Left lung (tissue), 10 donors: Measurements from ENCODE around the gene TCF3. TPM values are rescaled to one million over a fixed set of nuclear protein-coding genes. Genes with fewer than 3 reads are reported as not detected.
A peak's percentile ranks its signal among the peaks of the same experiment; 100 is the strongest.

Experiments
- ATAC-seq: fragments of 200-7000 bp; cut with Tn5 transposase; one replicate; pipeline ENCODE4 v1.9.1; 2020; ENCODE audit warnings: moderate library complexity
- DNase-seq, 4 donors: peaks; one replicate each; pipeline ENCODE4 v3.0.0-alpha.2; 2013 to 2020
- H3K27ac ChIP-seq, 2 donors: fragments of 200-600 bp; sonication (generic) in 1 of 2; one replicate each; pipeline versions ENCODE4 v1.5.0 to v1.8.0; 2020 to 2021
- H3K27me3 ChIP-seq, 2 donors: fragments of 200-600 bp; sonication (generic) in 1 of 2; one replicate each; pipeline versions ENCODE4 v1.5.0 to v1.8.0; 2020 to 2021
- H3K36me3 ChIP-seq, 2 donors: fragments of 200-600 bp; sonication (generic) in 1 of 2; one replicate each; pipeline versions ENCODE4 v1.5.0 to v1.8.0; 2020 to 2021
- H3K4me1 ChIP-seq, 2 donors: fragments of 200-600 bp; one replicate each; pipeline ENCODE4 v1.8.0; 2021
- H3K4me3 ChIP-seq, 2 donors: fragments of 200-600 bp; sonication (generic) in 1 of 2; one replicate each; pipeline versions ENCODE4 v1.5.0 to v1.8.0; 2020 to 2021; ENCODE audit warnings: mild to moderate bottlenecking in 1 of 2
- H3K9me3 ChIP-seq, 2 donors: fragments of 200-600 bp; sonication (generic) in 1 of 2; one replicate each; pipeline versions ENCODE4 v1.5.0 to v1.8.0; 2020 to 2021
- intact Hi-C, 2 donors: fragments of 100-400 bp; cut with DNase I; formaldehyde crosslinking; loops; one replicate each; pipeline versions ENCODE4 v1.11.2 to v1.14.2; 2022
- polyA plus RNA-seq, 6 donors: library from polyadenylated mRNA; unstranded; fragments of 120-200 nt; gene quantifications; one replicate each; pipeline ENCODE4 v1.2.1, GENCODE V29; 2013; ENCODE audit not compliant: insufficient read length in 6 of 6
- total RNA-seq, 2 donors: library from RNA; stranded (reverse); fragmentation: NEBNext Ultra II Directional; extraction: Animal tissue kit (Norgen Biotek cat#: 25700); gene quantifications; one replicate each; pipeline ENCODE4 v1.2.1, GENCODE V29; 2021
- TF ChIP-seq, protein P1 (sequence below), 2 donors: fragments of 200-600 bp; sonication (generic) in 1 of 2; IDR thresholded peaks; one replicate each; pipeline versions ENCODE4 v1.5.0 to v1.8.0; 2021; ENCODE audit warnings: antibody characterized with exemption in 2 of 2
- donor health status: DM: no; HTN: yes; CAD: no.
- donor health status: DM: no; HTN: no; CAD: no.

The TCF3 gene
- total and polyA plus RNA-seq, 8 donors, result 57.9 to 149 (median 124) TPM

DNA sequence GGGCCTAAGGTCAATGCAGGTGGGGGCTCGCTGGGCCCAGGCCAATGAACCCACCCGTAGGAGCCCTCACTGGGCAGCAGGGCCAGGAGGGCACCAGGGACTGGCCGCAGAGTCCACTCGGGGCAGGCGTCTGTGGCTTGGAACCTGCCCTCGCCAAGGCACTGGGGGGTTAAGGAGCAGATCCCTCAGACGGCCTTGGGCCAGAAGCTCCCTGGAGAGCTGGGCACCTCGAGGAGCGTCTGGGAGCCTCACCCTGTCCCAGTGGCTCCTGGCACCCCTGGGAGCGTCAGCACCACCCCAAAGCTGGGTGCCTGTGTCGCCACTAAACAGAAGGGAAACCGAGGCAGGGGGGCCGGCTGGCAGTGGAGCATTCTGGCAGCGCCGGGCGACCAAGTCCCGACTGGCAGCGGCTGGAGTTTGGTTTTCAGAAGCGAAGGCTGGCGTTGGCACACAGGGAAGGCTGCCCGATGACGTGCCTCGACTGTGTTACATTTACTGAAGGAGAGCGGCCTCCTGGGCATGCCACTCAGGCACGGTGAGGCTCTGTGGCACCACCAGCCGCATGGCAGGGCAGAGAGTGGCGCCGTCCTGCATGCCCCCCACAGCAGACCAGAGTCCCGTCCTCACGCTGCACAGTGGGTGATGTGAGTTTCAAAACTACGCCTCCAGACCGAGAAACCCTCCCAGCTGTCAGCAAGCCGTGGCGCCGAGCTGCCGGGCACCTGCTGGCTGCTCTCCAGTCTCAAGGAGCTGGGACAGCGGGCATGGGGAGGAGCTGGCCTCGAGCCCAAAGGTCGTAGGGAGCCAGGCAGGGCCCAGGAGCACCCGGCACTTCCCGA is 75.1 kb downstream of the TCF3 start:
- Histone ChIP-seq H3K4me3 (no peak overlapping the region), H3K27me3 (no peaks in the 10 kb centered on the region), H3K9me3 (no peaks in the 10 kb centered on the region), H3K36me3 (peaks cover 0 to 59% of the 10 kb centered on the region in 2 donors), H3K27ac (no peak overlapping the region), H3K4me1 (no peaks in the 10 kb centered on the region)
- intact Hi-C loops, result no loop called here
- DNase-seq (no peak), ATAC-seq (peak; percentile 9)
- TF ChIP-seq, protein P1, sequence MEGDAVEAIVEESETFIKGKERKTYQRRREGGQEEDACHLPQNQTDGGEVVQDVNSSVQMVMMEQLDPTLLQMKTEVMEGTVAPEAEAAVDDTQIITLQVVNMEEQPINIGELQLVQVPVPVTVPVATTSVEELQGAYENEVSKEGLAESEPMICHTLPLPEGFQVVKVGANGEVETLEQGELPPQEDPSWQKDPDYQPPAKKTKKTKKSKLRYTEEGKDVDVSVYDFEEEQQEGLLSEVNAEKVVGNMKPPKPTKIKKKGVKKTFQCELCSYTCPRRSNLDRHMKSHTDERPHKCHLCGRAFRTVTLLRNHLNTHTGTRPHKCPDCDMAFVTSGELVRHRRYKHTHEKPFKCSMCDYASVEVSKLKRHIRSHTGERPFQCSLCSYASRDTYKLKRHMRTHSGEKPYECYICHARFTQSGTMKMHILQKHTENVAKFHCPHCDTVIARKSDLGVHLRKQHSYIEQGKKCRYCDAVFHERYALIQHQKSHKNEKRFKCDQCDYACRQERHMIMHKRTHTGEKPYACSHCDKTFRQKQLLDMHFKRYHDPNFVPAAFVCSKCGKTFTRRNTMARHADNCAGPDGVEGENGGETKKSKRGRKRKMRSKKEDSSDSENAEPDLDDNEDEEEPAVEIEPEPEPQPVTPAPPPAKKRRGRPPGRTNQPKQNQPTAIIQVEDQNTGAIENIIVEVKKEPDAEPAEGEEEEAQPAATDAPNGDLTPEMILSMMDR (IDR thresholded peaks at IDR 0.05), result no peak

DNA sequence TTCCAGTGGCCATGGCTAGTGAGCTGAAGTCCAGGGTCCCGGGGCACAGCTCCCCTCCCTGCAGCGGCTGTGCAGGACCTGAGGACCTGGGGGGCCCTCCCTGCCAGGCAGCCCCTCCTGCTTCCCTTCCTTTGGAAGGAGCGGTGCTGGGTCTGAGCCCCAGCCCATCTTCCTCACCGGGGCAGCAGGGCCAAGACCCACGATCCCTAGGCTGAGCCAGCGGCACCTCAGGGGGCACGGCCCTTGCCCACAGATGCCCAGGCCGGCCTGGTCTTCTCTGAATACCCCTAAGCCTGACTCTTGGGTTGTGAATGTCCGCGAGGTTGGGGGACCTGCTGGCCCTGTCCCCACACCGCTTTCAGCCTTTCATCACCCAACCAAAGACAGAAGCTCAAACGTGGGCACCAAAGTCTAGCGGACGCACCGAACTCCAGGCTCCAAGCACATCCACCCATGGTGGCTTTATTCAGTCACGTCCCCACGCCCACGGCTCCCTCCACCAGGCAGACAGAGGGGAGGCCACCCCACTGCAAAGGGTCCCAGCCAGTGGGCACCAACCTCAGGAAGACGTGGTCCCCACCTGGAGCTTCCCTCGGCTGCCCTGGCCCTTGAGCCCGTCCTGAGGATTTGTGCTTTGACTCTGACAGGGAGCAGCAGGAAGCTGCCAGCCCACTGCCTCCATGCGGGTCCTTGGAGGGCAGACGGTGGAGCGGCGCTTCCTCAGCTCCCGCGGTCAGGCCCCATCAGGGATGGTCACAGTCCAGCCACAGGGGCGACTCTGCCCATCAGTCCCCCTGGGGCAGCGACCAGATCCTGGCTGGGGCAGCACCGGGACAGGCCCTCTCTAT is 75.9 kb downstream of the TCF3 start:
- no peaks in the 10 kb centered on the region for H3K27me3 ChIP-seq
- H3K4me1 ChIP-seq, result no peaks in the 10 kb centered on the region
- H3K36me3 ChIP-seq, result peaks cover 0 to 51% of the 10 kb centered on the region in 2 donors
- no peak overlapping the region for H3K27ac ChIP-seq
- ATAC-seq, result no peak
- no peak overlapping the region for H3K4me3 ChIP-seq
- TF ChIP-seq, protein P1 (IDR thresholded peaks at IDR 0.05), result no peak
- no peaks in the 10 kb centered on the region for H3K9me3 ChIP-seq
- no peak for DNase-seq
- intact Hi-C loops, result no loop called here

DNA sequence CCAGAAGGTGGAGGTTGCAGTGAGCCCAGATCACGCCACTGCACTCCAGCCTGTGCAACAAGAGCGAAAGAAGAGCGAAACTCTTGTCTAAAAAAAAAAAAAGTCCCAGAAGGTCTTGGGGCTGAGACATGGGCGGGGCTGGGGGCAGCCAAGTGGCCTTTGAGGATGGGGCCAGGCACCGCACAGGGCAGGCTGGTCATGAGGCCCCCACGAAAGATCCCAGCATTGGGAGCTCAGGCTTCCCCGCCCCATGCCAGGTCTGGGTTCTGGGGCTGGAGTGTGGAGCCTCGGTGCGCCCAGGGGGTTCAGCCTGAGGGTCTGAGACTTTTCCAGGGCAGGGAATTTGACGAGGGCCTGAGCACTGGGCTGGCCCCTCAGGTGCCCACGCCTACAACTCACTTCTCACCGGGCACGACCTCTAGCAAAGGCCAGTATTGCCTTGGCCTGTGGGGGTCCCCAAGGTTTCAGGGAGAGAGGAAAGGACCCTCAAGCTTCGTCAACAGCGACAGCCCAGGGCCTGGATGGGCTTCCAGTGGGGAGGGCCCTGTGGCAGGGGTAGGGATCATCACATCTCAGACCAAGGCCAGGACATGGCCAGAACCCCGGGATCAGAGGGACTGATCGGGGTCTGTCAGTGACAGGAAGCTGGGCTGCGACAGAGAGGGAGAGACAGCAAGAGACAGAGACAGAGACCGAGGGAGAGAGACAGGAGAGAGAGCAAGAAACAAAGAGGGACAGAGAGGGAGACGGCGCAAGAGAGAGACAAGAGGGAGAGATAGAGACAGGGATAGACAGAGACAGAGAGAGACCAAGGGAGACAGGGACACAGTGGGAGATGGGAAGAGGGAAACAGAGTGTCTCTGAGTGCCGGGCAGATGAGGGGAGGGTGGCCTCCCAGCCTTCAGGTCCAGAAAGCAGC is 76.8 kb downstream of the TCF3 start:
- ATAC-seq (no peak), DNase-seq (no peak)
- Histone ChIP-seq H3K4me1 (no peaks in the 10 kb centered on the region), H3K9me3 (no peaks in the 10 kb centered on the region), H3K27ac (no peak overlapping the region), H3K4me3 (no peak overlapping the region), H3K27me3 (no peaks in the 10 kb centered on the region), H3K36me3 (peaks cover 0 to 42% of the 10 kb centered on the region in 2 donors)
- TF ChIP-seq, protein P1 (IDR thresholded peaks at IDR 0.05), result no peak
- intact Hi-C loops, result no loop called here

DNA sequence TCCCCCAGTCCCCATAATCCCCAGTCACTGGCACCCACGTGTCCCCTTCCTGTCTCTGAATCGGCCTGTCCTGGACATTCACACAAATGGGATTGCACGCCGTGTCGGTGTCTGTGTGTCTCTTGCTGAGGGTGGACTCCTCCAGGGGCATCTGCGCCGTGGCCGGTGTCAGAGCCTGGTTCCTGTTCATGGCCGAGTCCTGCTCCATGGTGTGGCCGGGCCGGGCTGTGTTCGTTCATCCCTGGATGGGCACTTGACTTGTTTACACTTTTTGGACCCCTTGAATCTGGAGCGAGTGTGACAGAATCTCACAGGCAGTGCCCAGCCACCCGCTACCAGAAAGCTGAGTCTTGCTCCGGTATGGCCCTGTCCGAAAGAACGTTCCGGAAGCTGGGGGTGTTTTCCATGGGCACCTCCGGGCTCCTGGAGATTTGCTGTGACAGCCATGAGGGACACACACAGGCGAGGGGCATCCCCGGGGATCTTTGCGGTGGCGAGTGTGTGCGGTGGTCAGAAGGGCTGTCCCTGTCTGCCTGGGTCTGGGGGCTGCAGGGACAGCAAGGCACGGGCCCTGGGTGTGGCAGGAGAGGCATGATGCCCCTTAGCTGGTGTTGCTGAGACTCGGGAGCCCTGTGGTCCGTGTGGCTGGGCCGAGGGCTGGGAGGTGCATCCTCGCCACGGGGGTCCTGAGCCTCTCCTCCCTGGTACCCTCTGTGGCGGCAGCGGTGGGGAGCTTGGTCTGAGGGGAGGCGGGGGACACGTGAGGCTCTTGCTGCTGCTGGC is 77.9 kb downstream of the TCF3 start:
- Histone ChIP-seq H3K27ac (no peak overlapping the region), H3K36me3 (peaks cover 0 to 32% of the 10 kb centered on the region in 2 donors), H3K27me3 (peaks cover 0 to 4% of the 10 kb centered on the region in 2 donors), H3K4me3 (no peak overlapping the region), H3K4me1 (no peaks in the 10 kb centered on the region), H3K9me3 (no peaks in the 10 kb centered on the region)
- TF ChIP-seq, protein P1 (IDR thresholded peaks at IDR 0.05), result no peak
- intact Hi-C loops, result no loop called here
- DNase-seq, result no peak
- no peak for ATAC-seq
